SHP77 (cell line): ENCODE measurements around the gene POLDIP2.

Experiments
- DNase-seq, 2 experiments: peaks; one replicate each; lab custom pipeline; 2025; lab: John Stamatoyannopoulos, UW

Gene POLDIP2

DNA sequence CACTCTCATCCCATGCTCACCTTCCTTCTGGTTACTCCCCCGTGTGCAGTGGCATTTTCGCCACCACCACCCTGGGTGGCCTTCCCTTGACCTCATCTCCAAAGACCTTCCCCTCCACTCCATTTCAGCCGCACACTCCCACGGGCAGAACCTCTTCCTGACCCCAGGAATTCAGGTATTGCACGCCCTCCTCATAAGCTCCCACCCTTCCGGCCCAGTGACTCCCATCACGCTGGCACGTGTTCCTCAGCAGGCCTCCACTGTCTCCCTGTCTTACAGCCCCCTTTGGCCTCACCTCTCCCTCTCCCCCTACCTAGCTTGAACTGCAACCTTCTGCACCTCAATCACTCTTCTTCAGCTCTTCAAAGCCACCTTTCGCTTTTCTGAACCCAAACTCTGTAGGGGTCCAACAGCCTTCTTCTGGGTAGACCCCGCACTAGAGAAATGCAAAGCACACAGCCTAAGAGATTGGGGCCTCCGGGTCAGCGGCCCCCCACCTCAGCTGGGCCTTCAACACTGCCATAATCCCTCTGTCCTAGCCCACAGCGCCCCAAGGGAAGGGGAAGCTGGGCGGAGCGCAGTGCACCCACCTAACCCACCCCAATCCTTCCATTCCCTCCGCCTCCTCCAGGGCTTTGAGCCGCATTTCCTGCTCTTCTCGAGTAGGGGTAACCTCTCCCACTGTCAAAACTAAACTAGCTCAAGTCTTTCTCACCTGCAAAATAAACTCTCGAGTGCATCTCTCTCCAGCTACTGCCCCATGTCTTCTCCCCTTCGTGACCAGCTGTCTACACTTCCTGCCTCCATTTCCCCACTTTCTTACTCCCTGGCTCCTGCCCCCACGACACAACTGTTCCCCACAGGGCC lies 40.0 kb downstream of the POLDIP2 start:
- DNase-seq = no peak

DNA sequence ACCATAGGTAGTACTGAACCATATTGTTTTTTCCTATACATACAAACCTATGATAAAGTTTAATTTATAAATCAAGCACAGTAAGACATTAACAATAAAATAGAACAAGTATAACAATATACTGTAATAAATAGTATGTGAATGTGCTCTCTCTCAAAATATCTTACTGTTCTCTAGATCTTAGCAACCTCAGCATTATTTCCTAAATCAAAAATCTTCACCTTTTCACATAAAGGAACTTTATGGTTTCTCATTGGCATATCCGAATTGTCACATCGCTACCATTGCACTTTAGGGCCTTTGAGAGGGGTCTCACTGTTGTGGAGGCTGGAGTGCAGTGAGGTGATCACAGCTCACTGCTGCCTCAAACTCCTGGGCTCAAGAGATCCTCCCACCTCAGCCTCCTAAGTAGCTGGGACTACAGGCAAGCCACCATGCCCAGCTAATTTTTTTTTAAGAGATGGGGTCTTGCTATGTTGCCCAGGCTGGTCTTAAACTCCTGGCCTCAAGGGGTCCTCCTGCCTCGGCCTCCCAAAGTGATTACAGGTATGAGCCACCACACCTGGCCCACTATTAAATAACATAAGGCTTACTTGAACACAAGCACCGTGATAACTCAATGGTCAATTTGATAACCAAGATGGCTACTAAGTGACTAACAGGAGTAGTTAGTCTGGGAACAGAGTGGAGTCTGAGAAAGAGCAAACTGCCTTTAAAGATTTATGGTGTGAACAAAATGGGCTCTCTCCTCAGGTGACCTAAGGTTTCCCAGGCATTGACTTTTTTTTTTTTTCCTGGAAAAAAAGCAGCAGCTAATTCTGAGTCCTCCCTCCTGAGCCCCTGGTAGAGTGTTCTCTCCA lies 41.3 kb downstream of the POLDIP2 start:
- DNase-seq = no peak

DNA sequence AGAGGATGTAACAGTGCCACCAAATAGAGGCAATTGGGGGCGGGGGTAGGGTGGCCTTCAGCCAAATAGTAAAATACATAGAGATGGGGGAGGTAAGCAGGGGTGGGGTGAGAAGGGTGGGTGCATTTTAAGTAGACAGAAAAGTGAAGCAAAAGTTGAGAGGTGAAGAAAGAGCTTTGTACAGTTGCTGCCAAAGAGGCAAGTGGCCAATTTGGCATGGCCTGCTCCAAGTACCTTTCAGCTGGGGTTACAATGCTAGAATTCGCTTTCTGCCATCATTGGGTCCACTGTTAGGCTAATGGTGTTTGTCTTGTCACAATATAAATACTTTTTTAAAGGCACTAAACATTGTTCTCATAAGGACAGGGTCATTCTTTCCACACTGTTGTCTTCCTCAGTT lies 43.5 kb downstream of the POLDIP2 start:
- no peak for DNase-seq

DNA sequence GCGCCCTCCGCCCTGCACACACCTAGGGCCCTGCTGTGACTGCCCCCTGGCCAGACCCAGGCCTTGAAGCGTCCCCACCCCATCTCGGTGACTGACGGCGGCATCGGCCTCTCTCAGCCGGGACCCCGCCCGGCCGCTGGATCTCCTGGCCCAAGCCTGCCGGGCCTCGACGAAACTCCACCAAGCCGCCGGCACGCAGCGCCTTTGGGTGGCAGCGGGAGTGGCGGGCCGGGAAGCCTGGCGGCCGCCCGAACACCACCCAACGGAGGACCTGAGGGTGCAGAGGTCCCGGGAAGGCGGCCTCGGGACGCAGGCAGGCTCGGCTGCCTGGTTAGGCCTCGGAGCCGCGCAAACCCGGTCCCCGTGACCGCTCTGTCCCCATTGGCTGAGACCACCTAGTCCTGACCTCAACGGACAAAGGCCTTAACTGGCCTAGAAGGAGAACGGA lies 50.3 kb downstream of the POLDIP2 start:
- no peak for DNase-seq

DNA sequence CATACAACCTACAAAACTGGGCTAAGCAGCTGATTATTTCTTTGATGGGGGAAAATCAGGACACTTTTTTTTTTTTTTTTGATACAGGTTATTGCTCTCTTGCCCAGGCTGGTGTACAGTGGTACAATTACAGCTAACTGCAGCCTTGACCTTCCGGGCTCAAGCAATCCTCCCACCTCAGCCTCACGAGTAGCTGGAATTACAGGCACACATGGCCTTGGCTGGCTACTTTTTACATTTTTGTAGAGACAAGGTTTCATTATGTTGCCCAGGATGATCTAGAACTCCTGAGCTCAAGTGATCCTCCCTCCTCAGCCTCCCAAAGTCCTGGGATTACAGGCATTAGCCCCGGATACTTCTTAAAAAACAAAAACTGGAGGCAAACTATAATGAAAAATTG lies 58.9 kb downstream of the POLDIP2 start:
- DNase-seq = no peak
